ENCODE data around the gene MYLK. TPM values are rescaled to one million over a fixed set of nuclear protein-coding genes. Genes with fewer than 3 reads are reported as not detected.
A peak's percentile ranks its signal among the peaks of the same experiment; 100 is the strongest.

MYLK gene
- polyA plus RNA-seq, 10 donors: 18.9 to 25.5 (median 22.7) TPM

DNA sequence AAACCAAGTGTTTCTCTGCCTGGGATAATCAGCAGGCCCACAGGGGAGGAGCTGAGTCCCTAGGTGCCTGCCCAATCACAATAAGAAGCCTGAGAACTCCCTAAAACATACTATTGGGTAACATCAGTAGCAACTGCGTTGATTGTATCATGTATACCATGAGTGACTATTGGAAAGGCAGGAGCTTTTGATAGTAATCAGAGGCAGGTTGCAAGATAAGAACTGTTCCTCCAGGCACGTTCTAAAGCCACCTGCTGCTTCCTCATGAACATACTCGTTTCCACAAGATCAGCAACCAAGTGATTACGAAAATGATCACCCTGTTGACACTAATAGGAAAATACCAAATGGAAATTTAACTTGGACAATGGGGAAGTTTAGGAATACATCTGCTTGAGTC is 6.7 kb downstream of the MYLK start:
- DNase-seq: no peak

GRCh38 chr3:123876858-123877257 is 7.3 kb downstream of the MYLK start:
- no peak for DNase-seq

GRCh38 chr3:123872621-123873020 is 11.5 kb downstream of the MYLK start:
- DNase-seq: no peak

DNA sequence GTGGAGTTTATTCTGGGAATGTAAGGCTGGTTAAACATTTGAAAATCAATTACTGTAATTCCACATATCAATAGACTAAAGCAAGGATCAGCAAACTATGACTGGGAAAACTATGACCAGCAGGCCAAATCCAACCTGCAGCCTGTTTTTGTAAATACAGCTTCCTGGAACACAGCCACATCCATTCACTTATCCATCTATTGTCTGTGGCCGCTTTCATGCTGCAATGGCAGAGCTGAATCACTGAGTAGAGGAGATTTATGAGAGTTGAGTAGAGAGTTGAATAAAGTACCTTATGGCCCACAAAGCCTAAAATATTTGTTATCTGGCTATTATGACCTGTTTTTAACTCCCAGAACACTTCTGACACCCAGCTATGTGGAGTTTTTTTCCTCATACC is 12.2 kb downstream of the MYLK start:
- no peak for DNase-seq

DNA sequence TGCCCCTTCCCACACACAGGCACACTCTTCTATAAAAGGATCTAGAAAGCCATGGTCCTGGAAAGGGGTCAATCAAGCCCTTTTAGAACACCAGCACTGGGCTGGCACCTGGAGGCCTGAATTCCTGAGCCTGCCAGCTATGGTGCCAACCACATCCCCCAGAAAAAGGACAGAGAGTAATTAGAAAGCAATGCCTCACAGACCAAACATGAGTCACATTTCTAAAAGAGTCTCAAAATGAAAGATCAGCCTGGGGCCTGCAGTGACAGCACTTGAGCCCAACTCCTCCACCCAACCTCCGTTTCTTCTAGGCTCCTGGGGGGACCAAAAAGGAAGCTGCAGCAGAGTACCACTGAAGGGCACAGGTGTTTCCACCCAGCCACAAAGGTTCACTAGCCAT is 14.1 kb downstream of the MYLK start:
- DNase-seq: no peak

- DNase-seq: no peak
Observed at GRCh38 chr3:123869165-123869564, 15.0 kb downstream of the MYLK start.

DNA sequence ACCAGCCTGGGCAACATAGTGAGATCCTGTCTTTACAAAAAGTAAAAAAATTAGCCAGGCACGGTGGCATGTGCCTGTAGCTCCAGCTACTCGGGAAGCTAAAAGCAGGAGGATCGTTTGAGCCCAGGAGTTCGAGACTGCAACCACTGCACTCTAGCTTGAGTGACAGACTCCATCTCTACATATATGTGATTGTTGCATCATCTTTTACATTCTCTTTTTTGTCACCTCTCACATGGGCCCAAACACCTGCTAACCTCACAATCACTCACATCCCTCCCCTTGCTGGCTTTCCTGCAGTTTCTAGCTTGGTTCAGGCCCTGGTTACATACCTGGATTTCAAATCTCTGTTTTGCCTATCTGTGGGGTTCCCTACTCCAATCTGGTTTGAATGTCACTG is 19.4 kb downstream of the MYLK start:
- DNase-seq: no peak

DNA sequence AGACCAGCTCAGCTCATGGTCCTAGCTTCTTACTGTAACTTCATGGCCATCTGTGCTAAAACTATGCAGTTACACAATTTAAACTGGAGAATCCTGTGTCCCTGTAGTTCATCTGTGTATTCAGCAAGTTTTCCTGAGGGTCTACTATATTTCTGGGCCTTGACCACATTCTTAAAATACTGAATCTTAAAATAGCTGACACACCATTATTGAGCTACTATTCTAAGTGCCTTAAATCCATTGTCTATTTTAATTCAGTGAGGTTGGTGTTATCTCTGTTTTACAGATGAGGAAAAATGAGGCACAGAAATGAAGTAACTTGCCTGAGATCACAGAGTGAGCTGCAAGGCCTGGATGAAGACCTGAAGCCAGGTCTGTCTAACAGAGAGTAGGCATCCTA is 22.0 kb downstream of the MYLK start:
- DNase-seq: no peak

DNA sequence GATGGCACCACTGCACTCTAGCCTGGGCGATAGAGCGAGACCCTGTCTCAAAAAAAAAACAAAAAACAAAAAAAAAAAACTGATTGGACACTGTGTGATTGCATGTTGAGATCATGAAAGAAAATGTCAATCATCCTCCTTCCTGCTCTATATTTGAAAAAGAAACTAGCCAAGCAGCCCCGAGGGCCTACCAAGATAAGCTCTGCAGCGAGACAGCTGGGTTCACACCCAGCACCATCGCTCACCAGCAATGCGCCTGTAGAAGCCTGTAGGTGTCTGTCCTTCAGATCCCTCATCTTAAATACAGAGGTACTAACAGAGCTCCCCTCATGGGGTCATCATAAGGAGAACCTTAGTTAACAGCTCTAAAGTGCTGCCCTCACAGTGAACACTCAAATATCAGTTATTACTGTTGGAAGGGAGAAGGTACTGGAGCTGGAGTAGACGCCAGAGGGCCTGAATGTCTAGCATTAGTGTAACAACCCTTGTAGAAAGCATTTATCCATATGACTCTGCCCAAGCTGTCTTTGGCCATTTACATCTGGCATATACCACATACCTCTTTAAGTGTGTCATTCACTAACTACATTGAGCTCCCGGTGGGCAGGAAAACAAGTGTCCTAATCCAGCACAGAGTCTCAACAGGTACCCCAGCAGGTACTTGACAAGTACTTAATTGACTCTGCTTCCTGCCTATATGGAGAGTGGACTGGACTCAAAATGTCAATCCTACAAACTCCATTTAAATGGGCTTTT is 22.9 kb downstream of the MYLK start:
- no peak for DNase-seq

DNA sequence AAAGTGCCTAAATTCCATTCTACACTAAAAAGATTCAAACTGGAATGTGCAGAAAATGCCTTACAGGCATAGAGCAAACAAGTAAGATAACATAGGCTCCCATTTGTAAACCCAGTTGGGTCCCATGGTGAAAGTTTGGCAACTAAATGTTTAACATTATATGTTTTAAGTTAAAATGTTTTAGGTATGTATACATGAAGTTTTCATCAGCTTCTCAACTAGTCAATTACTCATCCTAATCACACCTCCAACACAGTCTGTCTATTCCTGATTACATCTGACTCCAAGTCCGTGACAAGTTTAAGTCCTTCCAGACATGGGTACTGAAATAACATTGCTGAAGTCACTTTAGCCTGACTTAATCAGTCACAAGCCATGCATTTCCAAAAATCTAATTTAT is 25.0 kb downstream of the MYLK start:
- peak in 1 of 3 donors; percentile 64 for DNase-seq

DNA sequence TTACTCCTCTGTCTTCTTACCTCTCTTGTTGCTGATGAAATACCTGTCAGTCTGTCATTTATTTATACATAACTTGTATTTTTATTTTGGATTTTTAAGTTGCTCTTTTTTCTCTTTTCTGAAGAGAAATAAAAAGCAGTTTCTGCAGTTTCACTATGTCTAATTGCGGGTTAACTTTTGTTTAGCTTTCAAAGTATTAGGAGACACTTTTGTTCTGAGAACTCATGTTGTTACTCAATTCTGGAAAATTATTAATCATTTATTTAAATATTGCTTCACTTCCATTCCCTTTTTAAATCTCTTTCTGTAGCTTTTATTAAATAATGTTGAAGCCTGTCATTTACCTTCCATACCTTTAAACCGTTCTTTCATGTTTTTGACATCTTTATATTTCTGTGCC is 29.2 kb downstream of the MYLK start:
- DNase-seq: no peak

DNA sequence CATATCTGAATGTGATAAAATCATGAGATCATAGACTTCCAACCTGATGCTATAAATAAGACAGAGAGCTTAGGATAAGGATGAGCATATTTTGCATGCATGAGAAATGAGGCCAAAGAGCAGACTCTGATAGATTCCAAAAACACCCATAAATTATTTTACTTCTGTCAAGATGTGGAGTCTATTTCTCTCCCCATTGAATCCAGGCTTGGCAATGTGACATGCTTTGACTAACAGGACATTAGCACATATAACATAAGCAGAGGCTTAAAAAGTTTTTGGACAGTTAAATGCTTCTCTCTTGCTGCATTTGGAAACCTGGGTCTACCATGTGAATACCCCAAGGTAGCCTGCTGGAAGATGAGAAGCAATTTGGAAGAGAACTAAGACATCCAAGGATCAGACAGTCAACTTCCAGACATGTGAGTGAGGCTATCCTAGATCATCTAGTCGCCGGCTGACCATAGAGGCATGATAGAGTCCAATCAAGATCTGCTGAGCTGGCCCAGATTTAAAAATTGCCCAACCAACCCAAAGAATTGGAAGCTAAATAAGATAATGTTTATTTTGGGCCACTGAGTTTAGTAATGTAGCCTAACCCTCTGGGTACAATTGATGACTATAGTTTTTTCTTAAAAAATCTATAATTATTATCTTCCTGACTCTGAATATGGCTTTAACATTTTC is 30.3 kb downstream of the MYLK start:
- DNase-seq: peak; percentile 17 to 67 (median 28)

GRCh38 chr3:123847209-123847608 is 36.9 kb downstream of the MYLK start:
- no peak for DNase-seq

DNA sequence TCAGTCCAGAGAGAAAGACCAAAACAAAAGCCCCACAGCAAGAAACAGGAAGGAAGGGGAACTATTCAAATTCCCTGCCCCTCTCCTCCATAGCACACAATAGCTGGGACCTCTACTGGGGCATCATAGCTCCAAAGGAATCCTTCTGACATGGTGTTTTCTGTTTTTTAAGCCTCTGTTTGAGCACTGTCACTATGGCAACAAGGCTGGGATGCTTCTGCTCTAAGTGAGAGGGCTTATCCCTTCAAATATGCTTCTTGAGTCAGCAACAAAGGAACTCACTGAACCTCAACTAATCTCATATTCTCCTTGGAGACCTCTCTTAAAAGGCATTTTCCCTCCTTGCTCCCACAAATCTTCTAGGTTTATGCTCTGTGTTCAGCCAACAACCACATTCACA is 40.5 kb downstream of the MYLK start:
- peak in 1 of 3 donors; percentile 21 for DNase-seq

DNA sequence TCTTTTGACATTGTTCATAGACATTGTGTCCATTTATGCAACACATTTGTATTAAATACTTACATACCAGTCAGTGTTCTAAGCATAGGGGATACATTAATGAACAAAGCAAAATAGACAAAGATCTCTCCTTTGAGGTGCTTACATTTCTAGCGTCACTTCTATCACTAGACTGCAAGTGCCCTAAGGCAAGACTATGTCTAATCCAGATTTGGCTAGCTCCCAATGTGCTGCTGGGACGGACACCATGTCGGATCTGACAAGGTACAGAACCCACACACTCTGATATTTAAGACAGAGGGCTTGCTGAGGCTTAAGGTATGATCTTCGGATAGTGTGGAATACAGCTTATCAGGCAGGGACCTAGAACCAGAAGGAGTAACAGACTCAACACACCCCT is 41.4 kb downstream of the MYLK start:
- no peak for DNase-seq

- DNase-seq: no peak
Observed at GRCh38 chr3:123841476-123842238, 42.5 kb downstream of the MYLK start.

GRCh38 chr3:123840961-123841360 is 43.2 kb downstream of the MYLK start:
- DNase-seq: no peak

- no peak for DNase-seq
Observed at GRCh38 chr3:123837858-123838257, 46.3 kb downstream of the MYLK start.

- peak in 1 of 3 donors; percentile 90 for DNase-seq
Observed at GRCh38 chr3:123834631-123835030, 49.5 kb downstream of the MYLK start.

DNA sequence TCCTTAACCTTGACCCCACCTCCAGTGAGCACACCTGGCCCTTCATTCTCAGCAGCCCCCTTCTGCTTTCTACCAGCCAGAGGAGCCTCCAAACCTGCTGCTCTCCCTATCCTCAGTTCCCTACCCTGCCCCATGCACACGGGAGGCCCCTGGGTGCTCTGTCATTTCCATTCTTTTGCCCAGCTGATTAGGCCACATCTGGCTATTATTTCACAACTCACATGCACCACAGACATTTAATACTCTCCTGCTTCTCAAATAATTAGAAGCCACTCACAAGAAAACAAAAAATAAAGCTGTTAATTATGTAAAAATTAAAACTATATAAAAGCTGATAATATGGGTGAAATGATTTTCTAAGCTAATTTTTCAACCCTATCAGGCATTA is 50.7 kb downstream of the MYLK start:
- DNase-seq: no peak

DNA sequence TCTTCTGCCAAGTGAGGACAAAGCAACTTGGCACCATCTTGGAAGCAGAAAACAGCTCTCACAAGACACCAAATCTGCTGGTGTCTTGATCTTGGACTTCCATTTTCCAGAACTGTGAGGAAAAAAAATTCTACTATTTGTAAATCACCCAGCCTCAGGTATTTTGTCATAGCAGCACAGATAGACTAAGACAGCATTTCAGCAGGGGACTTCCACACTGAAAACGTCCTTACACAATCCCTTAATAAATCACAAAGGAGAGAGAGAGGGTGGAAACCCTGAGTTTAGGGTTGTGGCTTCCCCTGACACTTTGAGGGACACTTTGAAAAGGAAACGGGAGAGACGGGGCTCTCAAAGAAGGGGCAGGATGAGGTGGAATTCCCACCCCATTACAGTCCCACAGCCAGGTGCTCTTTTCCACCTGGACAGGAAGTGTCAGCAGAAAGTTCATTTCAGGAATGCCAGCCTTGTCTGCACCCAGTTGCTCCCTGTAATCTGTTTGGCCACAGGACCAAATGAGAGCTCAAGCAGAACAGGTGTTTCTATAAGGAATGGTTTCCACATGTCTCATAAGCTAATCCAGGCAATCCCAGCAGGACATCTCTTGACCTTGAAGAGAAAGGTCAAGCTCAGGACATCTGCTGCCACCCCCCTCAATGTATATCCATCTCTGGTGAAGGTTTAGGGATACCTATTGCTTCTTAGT is 51.3 kb downstream of the MYLK start:
- no peak for DNase-seq

GRCh38 chr3:123831420-123831819 is 52.7 kb downstream of the MYLK start:
- DNase-seq: no peak

All from muscle of back (tissue), 11 donors.